ENCODE measurements around the gene TSEN2. TPM values are rescaled to one million over a fixed set of nuclear protein-coding genes. Genes with fewer than 3 reads are reported as not detected.
A peak's percentile ranks its signal among the peaks of the same experiment; 100 is the strongest.

The TSEN2 gene
- total RNA-seq, 1 experiment from 2014 or later: 35.5 TPM

GRCh38 chr3:12484983-12485327 lies 675 bp downstream of the TSEN2 start:
- no TSS peak for BruUV-seq (replicated peaks)
- Histone ChIP-seq H4K20me1 (ENCODE audit: insufficient read depth) (no peaks in the 10 kb centered on the region), H3K4me3 (replicated peaks in 1 of 2; ENCODE audit: low read depth in 1 of 2, low read length in 2 of 2) (peak overlapping the region; percentile 87 to 96), H3K4me2 (ENCODE audit: low read length) (peak overlapping the region; percentile 84), H2AFZ (ENCODE audit: low read depth, low read length, poor library complexity, severe bottlenecking) (no peak overlapping the region), H3K9me3 (ENCODE audit: control insufficient read depth in 1 of 2, insufficient read depth in 1 of 2, low read depth in 1 of 2, low read length in 2 of 2) (no peaks in the 10 kb centered on the region), H3K9me2 (ENCODE audit: insufficient read depth) (no peaks in the 10 kb centered on the region), H3K79me2 (ENCODE audit: insufficient read depth, low read length) (peaks cover 54% of the 10 kb centered on the region), H3K9ac (ENCODE audit: low read length) (peak overlapping the region; percentile 92), H3K27me3 (ENCODE audit: insufficient read depth, low read length) (no peaks in the 10 kb centered on the region), H3K4me1 (ENCODE audit: control insufficient read depth in 1 of 2, insufficient read depth in 2 of 2, low read length in 2 of 2) (peaks cover 11 to 27% of the 10 kb centered on the region in 2 experiments; a peak in 3 of 4 replicates), H3K27ac (ENCODE audit: low read depth, low read length) (peak overlapping the region; percentile 74), H3K36me3 (ENCODE audit: control insufficient read depth in 1 of 2, insufficient read depth in 2 of 2, low read length in 2 of 2) (peaks cover 0 to 13% of the 10 kb centered on the region in 2 experiments; a peak in 1 of 4 replicates)
- ChIA-PET POLR2A (no interaction called here), RAD21 (ENCODE audit: low non-redundant PET in 1 of 2, low total read pairs in 2 of 2, uncharacterized antibody in 2 of 2, unreplicated experiment in 2 of 2) (interaction anchor here in 1 of 2 experiments (0.7 kb wide), 1 partner anchor 292 kb away, joined by 3 read pairs; no protein-coding TSS in a partner anchor), CTCF (interaction anchor here (0.9 kb wide), 1 partner anchor 310 kb away, joined by 3 read pairs; no protein-coding TSS in a partner anchor)
- DNase-seq (ENCODE audit: low read depth, low spot score): no peak
- intact Hi-C loops (cut with micrococcal nuclease): loop anchor here (5.0 kb wide), 3 partner anchors 193 to 308 kb away; no protein-coding TSS in a partner anchor
- no peak for ATAC-seq
- TF ChIP-seq CTCF (IDR thresholded peaks at IDR 0.05 in 2 of 3, conservative IDR thresholded peaks at IDR 0.05 in 1 of 3; ENCODE audit: borderline replicate concordance in 1 of 3, insufficient read depth in 1 of 3, low read depth in 2 of 3, low read length in 2 of 3) (no peak), TCF7L2 (IDR thresholded peaks at IDR 0.05; ENCODE audit: borderline replicate concordance, extremely low read depth, insufficient read depth, insufficient read length) (peak; percentile 27)

- H2AFZ ChIP-seq (ENCODE audit: low read depth, low read length, poor library complexity, severe bottlenecking): no peak overlapping the region
- H3K4me1 ChIP-seq (ENCODE audit: control insufficient read depth in 1 of 2, insufficient read depth in 2 of 2, low read length in 2 of 2): peaks cover 11 to 24% of the 10 kb centered on the region in 2 experiments; a peak in 3 of 4 replicates
- no peaks in the 10 kb centered on the region for H3K27me3 ChIP-seq (ENCODE audit: insufficient read depth, low read length)
- no peaks in the 10 kb centered on the region for H3K9me3 ChIP-seq (ENCODE audit: control insufficient read depth in 1 of 2, insufficient read depth in 1 of 2, low read depth in 1 of 2, low read length in 2 of 2)
- H3K36me3 ChIP-seq (ENCODE audit: control insufficient read depth in 1 of 2, insufficient read depth in 2 of 2, low read length in 2 of 2): peaks cover 6 to 21% of the 10 kb centered on the region in 2 experiments; a peak in 3 of 4 replicates
- H3K27ac ChIP-seq (ENCODE audit: low read depth, low read length): no peak overlapping the region
- ChIA-PET RAD21 (ENCODE audit: low non-redundant PET in 1 of 2, low total read pairs in 2 of 2, uncharacterized antibody in 2 of 2, unreplicated experiment in 2 of 2) (no interaction called here), POLR2A (interaction anchor here (0.7 kb wide), 1 partner anchor 403 kb away, joined by 4 read pairs; no protein-coding TSS in a partner anchor), CTCF (no interaction called here)
- peak overlapping the region; percentile 20; the same call in 1 of the 2 replicates for H3K4me2 ChIP-seq (ENCODE audit: low read length)
- TF ChIP-seq RAD21 (IDR thresholded peaks at IDR 0.05; ENCODE audit: low read depth) (no peak), EZH2phosphoT487 (IDR thresholded peaks at IDR 0.05; ENCODE audit: borderline replicate concordance) (no peak), YY1 (IDR thresholded peaks at IDR 0.05; ENCODE audit: extremely low read depth, insufficient replicate concordance, low read depth, low read length) (no peak), SIN3A (IDR thresholded peaks at IDR 0.05; ENCODE audit: low read depth) (no peak), ZNF274 (IDR thresholded peaks at IDR 0.05; ENCODE audit: low read depth, low read length) (no peak), EZH2 (IDR thresholded peaks at IDR 0.05) (no peak), ZBTB33 (IDR thresholded peaks at IDR 0.05; ENCODE audit: extremely low read depth, insufficient replicate concordance, low read length) (no peak), POLR2AphosphoS5 (IDR thresholded peaks at IDR 0.05; ENCODE audit: low read depth, low read length) (no peak), FOSL1 (IDR thresholded peaks at IDR 0.05; ENCODE audit: low read depth) (no peak), ELF1 (IDR thresholded peaks at IDR 0.05; ENCODE audit: borderline replicate concordance, low read depth) (no peak), EGR1 (IDR thresholded peaks at IDR 0.05; ENCODE audit: low read depth) (no peak)
- DNase-seq (ENCODE audit: low read depth, low spot score): no peak
- no peak for ATAC-seq
- no peaks in the 10 kb centered on the region for H3K9me2 ChIP-seq (ENCODE audit: insufficient read depth)
- no peak overlapping the region for H3K4me3 ChIP-seq (replicated peaks in 1 of 2; ENCODE audit: low read depth in 1 of 2, low read length in 2 of 2)
- intact Hi-C loops (cut with micrococcal nuclease): no loop called here
- BruUV-seq (replicated peaks): no TSS peak
- H3K9ac ChIP-seq (ENCODE audit: low read length): no peak overlapping the region
- no peaks in the 10 kb centered on the region for H4K20me1 ChIP-seq (ENCODE audit: insufficient read depth)
- H3K79me2 ChIP-seq (ENCODE audit: insufficient read depth, low read length): peaks cover 63% of the 10 kb centered on the region
Observed at GRCh38 chr3:12486001-12486400, 1.7 kb downstream of the TSEN2 start.

All from HCT116 (cell line).